Fibroblast of skin of back (primary cell): ENCODE measurements around the gene RPUSD1.

Source experiments
- DNase-seq: peaks from one replicate; pipeline ENCODE4 v3.0.0-alpha.2; 2013

The RPUSD1 gene

DNA sequence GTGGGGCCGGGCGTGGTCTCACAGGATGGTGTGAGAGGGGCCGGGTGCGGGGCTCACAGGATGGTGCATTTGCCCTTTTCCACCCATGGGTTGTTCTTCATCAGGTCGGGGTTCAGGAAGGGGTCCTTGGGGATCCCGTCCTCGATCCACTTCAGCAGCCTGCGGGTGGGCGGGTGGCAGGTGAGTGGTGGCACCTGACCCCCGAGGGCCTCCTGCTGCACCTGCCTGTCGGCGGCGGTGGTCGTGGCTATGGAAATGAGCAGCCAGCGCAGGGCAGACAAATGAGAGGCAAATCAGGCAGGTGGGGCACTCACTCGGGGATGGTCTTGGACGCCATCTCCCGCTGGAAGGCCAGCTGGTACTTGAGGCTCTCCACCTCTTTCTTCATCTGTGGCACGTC is 10.5 kb upstream of the RPUSD1 start:
- DNase-seq, result no peak

DNA sequence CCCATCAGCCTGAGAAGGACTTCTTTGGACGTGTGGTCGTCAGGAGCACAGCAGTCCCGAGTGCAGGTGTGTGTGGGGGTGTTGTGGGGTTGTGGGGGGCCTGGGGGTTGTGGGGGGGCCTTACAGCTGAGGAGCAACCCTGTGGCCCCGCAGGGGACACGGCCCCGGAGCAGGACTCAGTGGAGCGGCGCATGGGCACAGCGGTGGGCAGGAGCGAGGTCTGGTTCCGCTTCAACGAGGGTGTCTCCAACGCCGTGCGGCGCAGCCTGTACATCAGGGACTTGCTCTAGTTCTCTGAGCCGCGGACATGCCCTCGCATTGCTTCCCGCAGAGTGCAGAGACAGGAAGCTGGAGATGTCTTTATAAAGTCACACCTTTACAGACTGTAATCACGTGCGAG is 9.5 kb upstream of the RPUSD1 start:
- no peak for DNase-seq

DNA sequence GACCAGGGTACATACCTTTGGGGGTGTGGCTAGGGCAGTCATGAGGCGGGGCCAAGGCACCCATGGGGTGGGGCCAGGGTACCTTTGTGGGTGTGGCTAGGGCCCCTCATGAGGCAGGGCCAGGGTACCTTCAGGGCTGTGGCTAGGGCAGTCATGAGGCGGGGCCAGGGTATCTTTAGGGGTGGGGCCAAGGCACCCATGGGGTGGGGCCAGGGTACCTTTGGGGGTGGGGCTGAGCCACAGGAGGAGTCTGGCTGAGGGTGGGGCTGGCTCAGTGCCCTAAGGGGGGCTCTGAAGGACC is 8.9 kb upstream of the RPUSD1 start:
- DNase-seq, result no peak

DNA sequence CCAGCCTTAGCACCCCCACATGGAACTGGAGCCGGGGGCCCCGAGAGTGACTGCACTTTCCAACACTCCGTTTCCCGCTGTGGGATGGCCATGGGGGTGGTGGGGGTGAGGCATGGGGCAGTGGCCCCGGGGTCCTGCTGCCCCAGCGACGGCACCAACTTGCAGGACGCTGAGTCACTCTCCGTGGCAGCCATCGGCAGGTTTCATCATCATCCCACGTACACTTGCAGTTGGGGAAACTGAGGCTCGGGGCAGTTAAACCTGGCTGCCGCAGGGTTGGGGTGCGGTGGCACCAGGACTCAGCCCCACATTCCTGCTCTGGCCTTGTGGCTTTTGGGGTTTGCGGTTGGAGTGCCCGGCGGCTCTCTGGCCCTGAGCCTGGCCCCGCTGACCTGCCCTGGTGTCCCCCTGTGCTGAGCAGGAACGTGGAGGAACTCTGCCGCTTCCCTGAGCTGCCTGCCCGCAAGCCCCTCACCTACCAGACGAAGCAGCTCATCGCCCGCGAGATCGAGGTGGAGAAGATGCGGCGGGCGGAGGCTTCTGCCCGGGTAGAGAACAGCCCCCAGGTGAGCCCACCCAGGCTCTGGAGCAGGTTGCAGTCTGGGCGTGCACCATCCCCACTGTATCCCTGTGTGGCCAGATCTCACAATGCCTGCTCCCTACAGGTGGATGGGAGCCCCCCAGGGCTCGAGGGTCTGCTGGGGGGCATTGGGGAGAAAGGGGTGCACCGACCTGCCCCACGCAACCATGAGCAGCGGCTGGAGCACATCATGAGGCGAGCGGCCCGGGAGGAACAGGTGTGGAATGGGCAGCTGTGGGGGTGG is 8.3 kb upstream of the RPUSD1 start:
- no peak for DNase-seq

DNA sequence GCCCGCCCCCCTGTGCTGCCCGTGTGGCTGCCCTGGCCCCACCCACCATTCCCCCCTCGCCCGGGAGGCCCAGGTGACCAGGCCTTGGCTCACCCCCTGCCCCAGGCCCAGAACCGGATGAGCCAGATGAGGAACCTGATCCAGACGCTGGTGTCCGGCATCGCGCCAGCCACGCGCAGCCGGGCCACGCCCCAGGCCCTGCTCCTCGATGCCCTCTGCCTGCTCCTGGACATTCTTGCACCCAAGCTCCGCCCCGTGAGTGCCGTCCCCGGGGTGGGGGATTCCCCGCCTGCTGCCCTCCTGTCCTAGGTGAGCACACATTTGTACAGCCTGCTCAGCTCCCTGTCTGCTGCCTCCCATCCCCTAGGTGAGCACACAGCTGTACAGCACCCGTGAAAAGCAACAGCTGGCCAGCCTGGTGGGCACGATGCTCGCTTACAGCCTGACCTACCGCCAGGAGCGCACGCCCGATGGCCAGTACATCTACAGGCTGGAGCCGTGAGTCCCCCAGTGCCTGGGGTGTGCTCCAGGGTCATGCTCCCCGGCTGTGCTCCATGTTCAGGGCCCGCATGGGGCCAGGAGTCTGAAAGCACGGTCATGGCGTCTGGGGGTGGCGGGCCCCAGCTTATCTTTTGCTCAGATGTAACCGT is 7.5 kb upstream of the RPUSD1 start:
- DNase-seq, result no peak

DNA sequence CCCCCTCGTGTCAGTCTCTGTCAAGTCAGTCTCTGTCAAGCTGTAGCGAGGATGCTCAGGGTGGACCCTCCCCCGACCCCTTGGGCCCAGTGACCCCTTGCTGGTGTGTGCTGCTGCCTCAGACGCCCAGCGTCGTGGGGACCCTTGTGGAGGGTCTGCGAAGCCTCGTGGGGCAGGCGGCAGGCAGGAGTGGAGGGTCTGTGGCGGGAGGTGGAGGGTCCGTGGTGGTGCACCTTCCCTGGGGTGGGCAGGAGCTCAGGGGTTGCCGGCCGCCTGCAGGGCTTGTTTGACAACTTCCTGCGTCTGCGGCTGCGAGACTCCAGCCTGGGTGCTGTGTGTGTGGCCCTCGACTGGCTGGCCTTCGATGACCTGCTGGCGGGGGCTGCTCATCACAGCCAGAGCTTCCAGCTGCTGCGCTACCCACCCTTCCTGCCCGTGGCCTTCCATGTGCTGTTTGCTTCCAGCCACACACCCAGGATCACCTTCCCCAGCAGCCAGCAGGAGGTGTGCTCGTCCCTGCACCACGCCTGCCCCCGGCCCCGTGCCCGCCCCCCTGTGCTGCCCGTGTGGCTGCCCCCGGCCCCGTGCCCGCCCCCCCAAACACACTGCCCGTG is 6.8 kb upstream of the RPUSD1 start:
- DNase-seq, result no peak

DNA sequence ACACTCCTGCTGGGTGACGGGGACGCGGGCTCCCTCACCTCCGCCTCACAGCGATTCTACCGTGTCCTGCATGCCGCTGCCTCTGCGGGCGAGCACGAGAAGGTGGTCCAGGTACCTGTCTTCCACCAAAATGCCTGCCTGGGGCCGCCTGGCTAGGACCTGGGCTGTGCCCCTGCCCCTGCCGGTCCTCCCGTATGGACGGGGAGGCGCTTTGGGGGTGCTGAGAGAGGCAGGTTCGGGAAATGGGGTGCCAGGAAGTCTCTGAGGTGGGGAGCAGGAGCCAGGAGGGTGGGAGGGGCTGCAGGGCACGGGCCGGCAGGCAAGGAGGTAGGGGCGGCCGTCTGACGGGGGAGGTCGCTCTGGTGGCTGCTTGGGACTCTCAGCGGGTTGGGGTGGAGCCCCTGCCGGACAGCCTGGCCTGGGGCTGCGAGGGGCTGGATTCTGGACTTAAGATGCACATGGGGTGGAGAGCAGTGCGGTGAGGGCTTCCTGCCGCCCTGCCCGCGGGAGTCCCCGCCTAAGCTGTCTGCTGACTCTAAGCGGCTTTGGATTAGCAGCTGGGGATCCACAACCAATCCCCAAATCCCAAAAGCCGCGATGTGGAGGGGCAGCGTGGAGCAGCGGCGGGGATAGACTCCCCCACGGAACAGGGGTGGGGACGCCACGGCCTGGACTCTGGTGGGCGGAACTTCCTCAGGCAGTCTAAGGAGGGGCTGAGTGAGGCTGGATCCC is 6.1 kb upstream of the RPUSD1 start:
- no peak for DNase-seq

DNA sequence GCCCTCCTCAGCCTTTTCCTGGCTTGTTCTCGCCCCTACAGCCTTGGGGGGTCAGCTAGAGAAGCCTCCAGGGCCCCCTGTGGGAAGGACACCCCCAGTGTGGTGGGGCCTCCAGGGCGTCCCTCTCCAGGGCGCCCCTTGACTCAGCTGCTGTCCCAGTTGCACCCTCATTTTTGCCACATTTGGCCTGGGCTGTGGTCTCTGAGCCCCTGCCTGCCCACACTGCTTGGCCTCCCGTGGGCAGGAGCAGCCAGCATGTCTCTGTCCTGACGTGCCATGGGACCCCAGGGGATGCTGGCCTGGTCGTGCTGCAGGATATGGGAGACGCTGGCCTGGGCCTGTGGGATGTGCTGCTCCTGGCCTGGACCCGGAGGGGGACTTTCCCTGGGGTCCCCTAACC is 5.2 kb upstream of the RPUSD1 start:
- no peak for DNase-seq

DNA sequence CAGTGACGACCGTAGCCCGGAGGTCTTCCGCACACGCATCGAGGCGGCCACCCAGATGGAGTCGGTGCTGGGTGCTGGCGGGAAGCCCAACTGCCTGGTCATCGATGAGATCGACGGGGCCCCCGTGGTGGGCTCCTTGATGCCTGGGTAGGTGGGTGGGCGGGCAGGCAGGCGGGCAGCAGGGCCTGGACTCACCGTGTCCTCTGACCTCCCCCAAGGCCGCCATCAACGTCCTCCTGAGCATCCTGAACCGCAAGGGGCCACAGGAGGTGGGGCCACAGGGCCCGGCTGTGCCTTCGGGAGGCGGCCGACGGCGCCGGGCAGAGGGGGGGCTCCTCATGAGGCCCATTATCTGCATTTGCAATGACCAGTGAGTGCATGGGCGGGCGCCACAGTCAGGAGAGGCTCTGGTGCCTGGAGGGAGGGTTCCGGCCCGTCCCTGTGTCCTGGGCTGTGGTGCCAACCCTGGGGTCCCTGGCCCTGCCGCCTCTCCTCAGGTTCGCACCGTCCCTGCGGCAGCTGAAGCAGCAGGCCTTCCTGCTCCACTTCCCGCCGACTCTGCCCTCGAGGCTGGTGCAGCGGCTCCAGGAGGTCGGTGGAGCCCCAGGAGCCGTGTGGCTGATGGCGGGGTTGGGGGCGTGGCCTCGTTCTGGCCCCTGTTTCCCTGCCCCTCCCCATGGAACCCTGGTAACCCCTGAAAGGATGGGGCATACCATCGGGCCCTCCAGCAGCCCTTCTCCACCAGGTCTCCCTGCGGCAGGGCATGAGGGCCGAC is 4.2 kb upstream of the RPUSD1 start:
- no peak for DNase-seq

DNA sequence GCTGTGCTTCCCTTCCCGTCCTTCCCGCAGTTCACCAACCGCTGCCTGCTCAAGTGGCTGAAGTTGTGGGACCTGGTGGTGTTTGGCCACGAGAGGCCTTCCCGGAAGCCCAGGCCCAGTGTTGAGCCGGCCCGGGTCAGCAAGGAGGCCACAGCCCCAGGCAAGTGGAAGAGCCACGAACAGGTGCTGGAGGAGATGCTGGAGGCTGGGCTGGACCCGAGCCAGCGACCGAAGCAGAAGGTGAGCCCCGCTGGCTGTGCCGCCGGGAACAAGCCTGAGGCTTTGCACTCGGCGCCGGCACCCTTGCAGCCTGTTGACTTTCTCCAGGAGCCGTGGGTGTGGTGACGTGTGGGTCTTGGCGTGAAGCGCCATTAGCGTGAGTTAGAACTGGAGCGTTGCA is 3.0 kb upstream of the RPUSD1 start:
- DNase-seq, result no peak

DNA sequence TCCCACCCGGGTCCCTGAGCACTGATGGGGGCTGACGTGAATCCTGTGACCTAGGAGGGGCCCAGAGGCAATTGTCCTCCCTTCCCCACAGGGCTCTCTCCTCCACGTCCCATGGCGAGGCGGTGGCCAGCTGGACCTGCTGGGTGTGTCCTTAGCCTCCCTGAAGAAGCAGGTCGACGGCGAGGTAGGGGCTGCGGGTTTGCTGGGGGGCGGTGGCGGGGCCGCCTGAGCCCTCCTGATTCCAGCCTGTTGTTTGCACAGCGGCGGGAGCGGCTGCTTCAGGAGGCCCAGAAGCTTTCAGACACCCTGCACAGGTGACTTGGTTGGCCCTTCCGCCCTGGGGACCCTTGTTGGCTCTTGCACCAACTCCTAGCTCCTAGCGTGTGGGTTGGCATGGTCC is 1.9 kb upstream of the RPUSD1 start:
- no peak for DNase-seq

DNA sequence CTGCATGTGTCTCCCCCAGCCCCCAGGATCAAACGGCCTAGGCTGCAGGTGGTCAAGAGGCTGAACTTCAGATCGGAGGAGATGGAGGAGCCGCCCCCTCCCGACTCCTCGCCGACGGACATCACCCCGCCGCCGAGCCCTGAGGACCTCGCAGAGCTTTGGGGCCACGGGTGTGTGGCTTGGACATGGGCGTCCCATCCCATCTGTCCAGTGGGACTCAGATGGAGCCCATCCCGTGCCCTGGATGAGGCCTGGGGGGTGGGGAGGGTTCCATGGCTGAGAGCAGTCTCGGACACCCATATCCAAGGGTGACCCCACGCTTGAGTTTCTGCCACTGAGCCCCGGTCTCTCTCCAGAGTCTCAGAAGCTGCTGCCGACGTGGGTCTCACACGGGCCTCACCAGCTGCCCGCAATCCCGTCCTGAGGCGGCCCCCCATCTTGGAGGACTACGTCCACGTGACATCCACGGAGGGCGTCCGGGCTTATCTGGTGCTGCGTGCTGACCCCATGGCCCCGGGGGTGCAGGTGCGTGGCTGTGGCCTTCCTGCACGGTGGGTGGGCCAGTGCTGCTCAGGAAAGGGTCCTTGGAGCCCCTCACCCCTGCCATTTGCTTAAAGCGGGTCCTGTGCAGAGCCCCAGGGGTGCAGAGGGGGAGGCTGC is 1.1 kb upstream of the RPUSD1 start:
- no peak for DNase-seq

DNA sequence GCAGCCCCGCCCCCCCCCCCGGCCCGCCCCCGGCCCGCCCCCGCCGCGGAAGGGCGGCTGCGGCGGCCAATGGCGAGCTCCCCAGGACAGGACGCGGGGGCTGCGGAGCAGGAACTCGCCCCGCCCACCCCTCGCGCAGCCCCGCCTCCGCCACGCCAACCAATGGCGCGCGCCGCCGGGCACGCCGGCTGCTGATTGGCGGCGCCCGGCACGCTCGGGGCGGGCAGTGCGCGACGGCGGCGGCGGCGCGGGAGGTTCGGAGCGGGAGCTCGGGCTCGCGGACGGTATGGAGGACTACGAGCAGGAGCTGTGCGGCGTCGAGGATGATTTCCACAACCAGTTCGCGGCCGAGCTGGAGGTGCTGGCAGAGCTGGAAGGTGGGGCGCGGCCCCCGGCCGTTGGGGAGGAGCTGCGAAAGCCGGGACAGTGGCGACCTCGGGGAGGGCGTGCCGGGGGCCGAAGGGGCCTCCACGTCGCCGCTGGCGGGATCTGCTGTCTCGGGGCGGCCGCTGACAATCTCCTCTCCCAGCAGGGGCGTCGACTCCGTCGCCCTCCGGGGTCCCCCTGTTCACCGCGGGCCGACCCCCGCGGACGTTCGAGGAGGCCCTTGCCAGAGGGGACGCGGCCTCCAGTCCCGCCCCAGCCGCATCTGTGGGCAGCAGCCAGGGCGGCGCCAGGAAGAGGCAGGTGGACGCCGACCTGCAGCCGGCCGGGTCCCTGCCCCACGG is 382 bp upstream of the RPUSD1 start, which contains the start of gene CHTF18:
CHTF18 (plus strand) TSS at position 222 of the 728 bp plus-strand sequence; CDS start at position 287, 65 bp downstream.
- DNase-seq, result peak; percentile 89

DNA sequence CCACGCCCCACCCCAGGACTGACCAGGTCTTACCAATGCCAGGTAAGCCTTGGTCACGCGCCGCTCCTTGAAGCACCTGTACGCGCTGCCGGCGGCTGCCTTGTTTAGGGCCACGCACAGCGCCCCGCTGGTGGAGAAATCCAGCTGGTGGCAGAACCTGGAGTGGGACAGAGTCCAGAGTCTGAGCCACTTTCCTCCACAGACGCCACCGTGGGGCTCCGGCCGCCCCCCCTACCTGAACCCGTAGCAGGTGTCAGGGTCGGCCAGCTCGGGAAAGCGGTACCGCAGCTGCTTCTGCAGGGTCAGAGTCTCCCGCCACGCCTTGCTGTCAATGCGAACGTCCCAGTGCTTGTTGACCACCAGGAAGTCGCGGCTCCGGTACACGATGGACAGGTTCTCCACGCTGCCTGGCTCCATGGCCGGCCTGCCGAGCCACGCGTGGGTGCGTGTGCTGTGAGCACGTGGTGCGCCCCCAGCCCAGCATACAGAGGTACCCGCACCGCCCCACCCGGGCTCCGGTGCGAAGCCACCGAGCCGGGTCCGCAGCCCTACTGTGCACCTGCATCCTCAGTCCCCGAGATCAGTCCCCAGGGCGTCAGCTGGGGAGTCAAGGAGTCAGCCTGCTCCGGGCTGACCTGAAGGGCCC is 737 bp downstream of the RPUSD1 start:
- no peak for DNase-seq

DNA sequence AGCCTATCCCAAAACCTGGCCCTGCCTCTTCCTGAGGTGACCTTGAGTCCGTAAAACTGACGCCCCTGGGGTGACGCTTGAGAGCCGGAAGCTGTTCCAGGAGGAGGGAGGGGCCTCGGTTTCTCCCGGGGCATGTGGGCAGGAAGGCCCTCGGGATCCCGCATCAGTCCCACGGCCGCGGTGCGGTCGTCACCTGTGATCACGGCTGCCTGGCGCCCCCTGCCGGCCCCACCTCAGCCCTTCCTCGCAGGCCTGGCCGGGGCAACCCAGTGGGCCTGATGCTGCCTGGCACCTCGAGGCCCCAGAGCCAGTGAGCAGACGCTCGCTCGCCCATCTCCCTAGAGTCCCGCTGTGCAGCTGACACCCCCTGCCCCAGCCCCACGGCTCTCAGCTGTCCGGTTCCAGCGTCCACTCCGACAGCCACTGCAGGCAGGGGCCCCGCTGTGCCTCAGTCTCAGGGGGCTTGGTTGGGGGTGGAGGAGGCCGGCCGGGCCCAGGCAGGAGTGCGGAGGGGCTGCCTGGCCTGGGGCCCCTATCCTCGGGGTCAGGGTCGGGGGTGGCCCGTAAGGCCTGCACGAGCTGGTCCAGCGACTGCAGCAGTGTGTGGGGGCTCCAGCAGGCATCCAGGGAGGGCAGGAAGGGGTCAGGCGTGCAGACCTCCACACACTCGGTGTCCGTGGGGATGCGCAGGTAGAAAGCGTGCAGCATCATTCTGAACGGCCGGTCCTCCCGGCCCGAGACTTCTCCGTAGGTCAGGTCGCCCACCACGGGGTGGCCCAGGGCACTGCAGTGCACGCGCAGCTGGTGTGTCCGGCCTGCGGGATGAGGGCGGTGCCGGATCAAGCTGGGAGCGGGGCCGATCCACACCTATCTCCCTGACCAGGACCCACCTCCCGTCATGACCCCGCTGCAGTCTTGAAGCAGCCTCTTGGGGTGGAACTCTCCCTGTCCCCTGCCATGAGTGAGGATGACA is 2.3 kb downstream of the RPUSD1 start:
- peak; percentile 32 for DNase-seq

DNA sequence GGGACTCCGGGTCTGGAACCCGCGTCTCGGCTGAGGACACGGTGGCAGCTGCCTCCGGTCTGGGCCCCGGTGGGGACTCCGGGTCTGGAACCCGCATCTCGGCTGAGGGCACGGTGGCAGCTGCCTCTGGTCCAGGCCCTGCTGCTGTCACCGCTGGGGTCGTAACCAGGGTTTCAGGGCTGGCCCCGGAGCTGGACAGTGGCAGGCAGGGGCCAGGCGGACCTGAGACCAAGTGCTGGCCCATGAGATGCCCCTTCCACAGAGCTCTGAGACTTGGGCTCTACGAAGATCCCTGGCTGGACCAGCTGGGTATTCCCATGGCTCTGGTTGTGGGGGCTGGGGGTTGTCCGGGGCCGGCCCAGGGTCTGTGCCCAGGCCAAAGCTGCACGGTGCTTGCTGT is 3.8 kb downstream of the RPUSD1 start:
- no peak for DNase-seq

DNA sequence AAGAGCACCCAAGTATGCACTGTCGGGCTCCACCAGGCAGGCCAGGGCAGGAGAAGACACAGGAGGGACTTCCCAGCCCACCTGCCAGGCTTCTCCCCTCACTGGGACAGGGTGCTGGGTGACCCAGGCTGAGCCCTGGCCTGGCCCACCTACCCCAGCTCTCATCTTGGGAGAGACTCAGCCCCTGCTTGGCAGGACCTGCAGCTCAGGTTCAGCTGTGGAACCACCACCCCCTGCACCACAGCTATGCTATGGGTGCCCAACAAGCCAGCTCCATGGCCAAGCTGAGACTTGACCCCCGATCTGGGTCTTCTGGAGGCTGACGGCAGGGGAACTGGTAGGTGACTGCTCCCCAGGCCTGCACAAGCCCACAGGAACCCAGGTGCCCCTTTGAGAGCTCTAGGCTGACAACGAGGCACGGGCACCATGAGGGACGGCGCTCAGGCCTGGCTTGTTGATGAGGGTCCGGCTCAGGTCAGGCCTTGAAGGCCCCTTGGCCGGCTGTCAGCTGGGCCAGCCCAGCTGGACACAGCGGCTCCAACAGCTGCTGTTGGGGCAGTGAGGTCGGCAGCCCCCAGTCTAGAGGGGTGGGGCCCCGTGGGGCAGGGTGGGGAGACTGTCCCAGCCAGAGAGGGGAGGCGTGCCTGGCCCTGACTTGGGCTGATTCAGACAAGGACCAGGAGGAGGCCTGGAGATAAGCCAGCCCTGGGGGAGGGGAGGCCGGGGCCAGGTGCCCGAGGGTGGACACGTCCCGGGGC is 4.6 kb downstream of the RPUSD1 start:
- DNase-seq, result no peak

DNA sequence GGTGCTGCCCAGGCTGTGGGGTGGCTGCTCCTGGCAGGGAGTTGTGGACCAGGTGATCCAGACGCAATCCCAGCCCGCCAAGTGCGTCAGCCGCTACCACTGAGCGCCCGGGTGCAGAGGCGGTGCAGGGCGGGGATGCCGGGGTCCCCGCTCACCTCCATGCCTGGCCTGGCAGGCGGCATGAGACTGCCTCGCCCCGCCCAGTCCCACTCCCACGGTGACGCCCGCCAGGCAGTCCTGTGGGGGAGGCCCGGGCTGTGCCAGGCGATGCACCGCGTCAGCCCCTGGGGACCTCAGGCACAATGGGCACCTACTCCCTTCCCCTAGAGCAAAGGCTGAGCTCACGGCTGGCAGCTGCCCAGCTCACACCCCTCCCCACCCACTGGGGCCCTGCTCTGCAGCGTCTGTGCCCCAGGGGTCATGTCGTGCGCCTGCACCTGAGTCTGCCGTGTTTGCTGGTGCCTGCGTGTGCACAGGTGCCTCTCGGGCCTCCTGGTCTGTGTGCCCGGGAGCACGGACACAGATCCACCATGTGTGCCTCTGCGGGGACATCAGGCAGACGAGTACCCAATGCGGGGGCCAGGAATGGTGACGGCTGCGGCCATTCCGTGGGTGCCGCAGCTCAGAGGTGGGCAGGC is 5.3 kb downstream of the RPUSD1 start:
- no peak for DNase-seq
